Panc1 (cell line): Measurements from ENCODE around the gene GMPR. TPM values are rescaled to one million over a fixed set of nuclear protein-coding genes. Genes with fewer than 3 reads are reported as not detected.

Experiments
- ATAC-seq: fragments of 200-7000 bp; cut with Tn5 transposase; 2 replicates; pipeline ENCODE4 v1.9.1; 2020; ENCODE audit warnings: mild to moderate bottlenecking, moderate library complexity
- BruUV-seq: library from RNA; stranded (reverse); fragments of 400-500 nt; replicated peaks from 2 replicates; lab custom pipeline; 2021; lab: Mats Ljungman, UMichigan
- CTCF ChIA-PET: fragments of 300-600 bp; sonication (Branson Sonifier 250); formaldehyde crosslinking; loops from one replicate; lab custom pipeline; 2022; ENCODE audit warnings: antibody characterized with exemption; lab: Charles Lee
- POLR2A ChIA-PET: fragments of 300-600 bp; sonication (Branson Sonifier 250); formaldehyde crosslinking; loops from one replicate; lab custom pipeline; 2022; ENCODE audit warnings: antibody characterized with exemption; lab: Charles Lee
- DNase-seq: peaks from one replicate; pipeline ENCODE4 v3.0.0-alpha.2; 2010; ENCODE audit warnings: low read depth, low spot score
- H3K27ac ChIP-seq: 2 replicates; pipeline ENCODE4 v1.5.1; 2011; ENCODE audit warnings: mild to moderate bottlenecking, low read length, inconsistent platforms
- H3K27me3 ChIP-seq: fragments of 200-500 bp; sonication (Bioruptor generic); 2 replicates; pipeline ENCODE4 v1.6.0; 2014; ENCODE audit warnings: low read length, inconsistent platforms; ENCODE audit not compliant: control insufficient read depth, insufficient read depth
- H3K36me3 ChIP-seq: fragments of 200-500 bp; sonication (Bioruptor generic); 2 replicates; pipeline ENCODE4 v1.5.1; 2014; ENCODE audit warnings: inconsistent platforms, mild to moderate bottlenecking, low read length, moderate library complexity; ENCODE audit not compliant: control insufficient read depth, insufficient read depth
- H3K4me1 ChIP-seq: 2 replicates; pipeline ENCODE4 v1.5.1; 2011; ENCODE audit warnings: inconsistent platforms, mild to moderate bottlenecking, low read length, moderate library complexity; ENCODE audit not compliant: control insufficient read depth, insufficient read depth
- H3K4me3 ChIP-seq, 2 experiments: 2 replicates each; pipeline ENCODE4 v1.5.1; 2011 to 2012; ENCODE audit warnings: low read depth in 2 of 2, low read length in 2 of 2, mild to moderate bottlenecking in 2 of 2, inconsistent platforms in 1 of 2, moderate library complexity in 1 of 2
- H3K9me3 ChIP-seq: fragments of 200-500 bp; sonication (Bioruptor generic); 2 replicates; pipeline ENCODE4 v1.5.1; 2014; ENCODE audit warnings: low read depth, mild to moderate bottlenecking, inconsistent platforms, low read length, moderate library complexity; ENCODE audit not compliant: control insufficient read depth, insufficient read depth
- POLR2AphosphoS5 ChIP-seq: IDR thresholded peaks from 2 replicates; pipeline ENCODE4 v1.6.1; 2012; ENCODE audit warnings: mild to moderate bottlenecking, low read depth, low read length, moderate library complexity
- SIN3A ChIP-seq: IDR thresholded peaks from 2 replicates; pipeline ENCODE4 v1.6.1; 2012; ENCODE audit warnings: low read depth, mild to moderate bottlenecking, low read length, moderate library complexity, borderline replicate concordance; ENCODE audit not compliant: insufficient read depth
- TCF7L2 ChIP-seq: IDR thresholded peaks from 2 replicates; pipeline ENCODE4 v1.6.1; 2011; ENCODE audit warnings: mild to moderate bottlenecking, low read depth, low read length, inconsistent platforms
- in situ Hi-C: cut with HindIII; loops from 2 replicates; pipeline ENCODE4 v1.10.0; 2016; ENCODE audit warnings: low sequenced_read_pairs, low pct_unique_long_range_greater_than_20kb
- intact Hi-C: fragments of 100-400 bp; cut with micrococcal nuclease; formaldehyde crosslinking; loops from one replicate; pipeline ENCODE4 v1.10.0; 2022; ENCODE audit not compliant: unreplicated experiment
- total RNA-seq: library from RNA; stranded (reverse); gene quantifications from one replicate; pipeline ENCODE4 v1.2.1, GENCODE V29; 2021; ENCODE audit not compliant: unreplicated experiment
- TF ChIP-seq, protein P1 (sequence below): fragments of 450-650 bp; IDR thresholded peaks from 2 replicates; pipeline ENCODE4 v1.5.1; 2017; ENCODE audit warnings: mild to moderate bottlenecking
- TF ChIP-seq, protein P2 (sequence below), 2 experiments: IDR thresholded peaks; 2 replicates each; pipeline ENCODE4 v1.6.1; 2011 to 2012; ENCODE audit warnings: low read depth in 2 of 2, control low read depth in 1 of 2, low read length in 1 of 2, mild to moderate bottlenecking in 1 of 2, moderate library complexity in 1 of 2; ENCODE audit not compliant: insufficient read depth in 1 of 2

GMPR gene
- total RNA-seq, 1 experiment from 2014 or later: 3.5 TPM

DNA sequence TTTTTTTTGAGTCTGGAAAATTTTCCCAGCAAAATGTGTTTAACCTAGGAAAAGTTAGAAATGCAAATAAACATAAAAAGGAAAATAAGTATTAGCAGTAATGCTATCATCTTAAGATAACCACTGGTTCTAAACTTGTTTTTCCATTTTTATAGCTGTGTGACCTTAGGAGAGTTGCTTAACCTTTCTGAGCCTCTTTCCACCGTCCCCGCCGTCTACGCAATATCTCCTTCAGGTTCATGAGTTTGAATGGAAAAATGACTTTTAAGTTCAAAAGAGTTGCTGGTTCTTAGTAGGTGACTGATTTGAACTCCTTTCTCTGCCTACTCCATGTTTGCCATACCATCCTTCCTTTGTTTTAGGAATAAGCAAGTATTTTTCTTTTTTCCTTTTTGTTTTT is 44.0 kb downstream of the GMPR start:
- Histone ChIP-seq H3K27ac (no peak overlapping the region), H3K9me3 (no peaks in the 10 kb centered on the region), H3K27me3 (no peaks in the 10 kb centered on the region), H3K4me1 (0 out of 2 replicates have a peak, but pooled peaks cover 5% of the 10 kb centered on the region), H3K36me3 (no peaks in the 10 kb centered on the region), H3K4me3 (no peak overlapping the region)
- no TSS peak for BruUV-seq
- no peak for ATAC-seq
- TF ChIP-seq, protein P1, sequence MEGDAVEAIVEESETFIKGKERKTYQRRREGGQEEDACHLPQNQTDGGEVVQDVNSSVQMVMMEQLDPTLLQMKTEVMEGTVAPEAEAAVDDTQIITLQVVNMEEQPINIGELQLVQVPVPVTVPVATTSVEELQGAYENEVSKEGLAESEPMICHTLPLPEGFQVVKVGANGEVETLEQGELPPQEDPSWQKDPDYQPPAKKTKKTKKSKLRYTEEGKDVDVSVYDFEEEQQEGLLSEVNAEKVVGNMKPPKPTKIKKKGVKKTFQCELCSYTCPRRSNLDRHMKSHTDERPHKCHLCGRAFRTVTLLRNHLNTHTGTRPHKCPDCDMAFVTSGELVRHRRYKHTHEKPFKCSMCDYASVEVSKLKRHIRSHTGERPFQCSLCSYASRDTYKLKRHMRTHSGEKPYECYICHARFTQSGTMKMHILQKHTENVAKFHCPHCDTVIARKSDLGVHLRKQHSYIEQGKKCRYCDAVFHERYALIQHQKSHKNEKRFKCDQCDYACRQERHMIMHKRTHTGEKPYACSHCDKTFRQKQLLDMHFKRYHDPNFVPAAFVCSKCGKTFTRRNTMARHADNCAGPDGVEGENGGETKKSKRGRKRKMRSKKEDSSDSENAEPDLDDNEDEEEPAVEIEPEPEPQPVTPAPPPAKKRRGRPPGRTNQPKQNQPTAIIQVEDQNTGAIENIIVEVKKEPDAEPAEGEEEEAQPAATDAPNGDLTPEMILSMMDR: no peak
- TF ChIP-seq SIN3A (no peak), TCF7L2 (no peak), POLR2AphosphoS5 (no peak)
- TF ChIP-seq, protein P2, sequence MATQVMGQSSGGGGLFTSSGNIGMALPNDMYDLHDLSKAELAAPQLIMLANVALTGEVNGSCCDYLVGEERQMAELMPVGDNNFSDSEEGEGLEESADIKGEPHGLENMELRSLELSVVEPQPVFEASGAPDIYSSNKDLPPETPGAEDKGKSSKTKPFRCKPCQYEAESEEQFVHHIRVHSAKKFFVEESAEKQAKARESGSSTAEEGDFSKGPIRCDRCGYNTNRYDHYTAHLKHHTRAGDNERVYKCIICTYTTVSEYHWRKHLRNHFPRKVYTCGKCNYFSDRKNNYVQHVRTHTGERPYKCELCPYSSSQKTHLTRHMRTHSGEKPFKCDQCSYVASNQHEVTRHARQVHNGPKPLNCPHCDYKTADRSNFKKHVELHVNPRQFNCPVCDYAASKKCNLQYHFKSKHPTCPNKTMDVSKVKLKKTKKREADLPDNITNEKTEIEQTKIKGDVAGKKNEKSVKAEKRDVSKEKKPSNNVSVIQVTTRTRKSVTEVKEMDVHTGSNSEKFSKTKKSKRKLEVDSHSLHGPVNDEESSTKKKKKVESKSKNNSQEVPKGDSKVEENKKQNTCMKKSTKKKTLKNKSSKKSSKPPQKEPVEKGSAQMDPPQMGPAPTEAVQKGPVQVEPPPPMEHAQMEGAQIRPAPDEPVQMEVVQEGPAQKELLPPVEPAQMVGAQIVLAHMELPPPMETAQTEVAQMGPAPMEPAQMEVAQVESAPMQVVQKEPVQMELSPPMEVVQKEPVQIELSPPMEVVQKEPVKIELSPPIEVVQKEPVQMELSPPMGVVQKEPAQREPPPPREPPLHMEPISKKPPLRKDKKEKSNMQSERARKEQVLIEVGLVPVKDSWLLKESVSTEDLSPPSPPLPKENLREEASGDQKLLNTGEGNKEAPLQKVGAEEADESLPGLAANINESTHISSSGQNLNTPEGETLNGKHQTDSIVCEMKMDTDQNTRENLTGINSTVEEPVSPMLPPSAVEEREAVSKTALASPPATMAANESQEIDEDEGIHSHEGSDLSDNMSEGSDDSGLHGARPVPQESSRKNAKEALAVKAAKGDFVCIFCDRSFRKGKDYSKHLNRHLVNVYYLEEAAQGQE (IDR thresholded peaks at IDR 0.05; ENCODE audit: insufficient read depth in 1 of 2, low read depth in 2 of 2, low read length in 1 of 2): no peak
- intact Hi-C loops (no loop called here), in situ Hi-C loops (no loop called here)
- no peak for DNase-seq
- CTCF ChIA-PET: no interaction called here
- POLR2A ChIA-PET: no interaction called here

DNA sequence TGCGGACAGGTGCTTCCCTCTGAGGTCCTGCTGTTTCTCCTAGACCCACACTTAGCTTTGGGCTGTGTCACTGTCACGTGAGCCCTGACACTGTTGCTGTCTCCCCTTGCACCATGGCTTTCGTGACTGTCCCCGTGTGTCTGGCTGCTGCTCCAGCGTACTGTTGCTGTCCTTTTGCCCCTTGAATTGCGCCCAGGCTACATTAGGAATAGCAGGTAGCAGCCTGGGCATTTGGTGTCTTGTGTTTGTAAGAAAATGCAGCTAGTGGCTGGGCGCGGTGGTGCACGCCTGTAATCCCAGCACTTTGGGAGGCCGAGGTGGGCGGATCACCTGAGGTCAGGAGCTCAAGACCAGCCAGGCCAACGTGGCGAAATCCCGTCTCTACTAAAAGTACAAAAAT is 46.1 kb downstream of the GMPR start:
- intact Hi-C loops (no loop called here), in situ Hi-C loops (no loop called here)
- no peak overlapping the region for H3K27ac ChIP-seq
- POLR2A ChIA-PET: no interaction called here
- no peak for DNase-seq
- no peaks in the 10 kb centered on the region for H3K4me1 ChIP-seq
- H3K9me3 ChIP-seq: no peaks in the 10 kb centered on the region
- no peak for ATAC-seq
- no peaks in the 10 kb centered on the region for H3K27me3 ChIP-seq
- BruUV-seq: no TSS peak
- TF ChIP-seq SIN3A: no peak
- TF ChIP-seq TCF7L2: no peak
- no peak for TF ChIP-seq POLR2AphosphoS5
- TF ChIP-seq, protein P2 (IDR thresholded peaks at IDR 0.05; ENCODE audit: insufficient read depth in 1 of 2, low read depth in 2 of 2, low read length in 1 of 2): no peak
- TF ChIP-seq, protein P1: no peak
- CTCF ChIA-PET: no interaction called here
- H3K4me3 ChIP-seq: no peak overlapping the region
- no peaks in the 10 kb centered on the region for H3K36me3 ChIP-seq
